ENCODE results near the gene ZNF444.
"Not testable (repeated sequence)": the region's sequence is repeated elsewhere in the genome, so short reads cannot be mapped to it uniquely, and the experiment has no call there.

DNA sequence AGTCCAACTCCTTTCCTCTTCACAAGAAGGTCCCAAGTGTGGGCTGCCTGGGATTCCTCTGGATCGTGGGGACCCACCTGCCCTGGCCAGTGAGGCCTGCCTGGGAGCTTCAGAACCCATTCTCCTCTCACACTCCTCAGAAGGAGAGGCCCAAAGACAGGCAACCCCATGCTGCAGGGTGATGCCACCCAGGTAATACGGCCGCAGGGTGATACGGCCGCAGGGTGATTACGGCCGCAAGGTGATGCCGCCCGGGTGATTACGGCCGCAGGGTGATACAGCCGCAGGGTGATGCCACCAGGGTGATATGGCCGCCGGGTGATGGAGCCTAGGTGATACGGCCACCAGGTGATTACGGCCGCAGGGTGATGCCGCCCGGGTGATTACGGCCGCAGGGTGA, 42.9 kb upstream of the ZNF444 start:
- TF ChIP-seq, protein P1, sequence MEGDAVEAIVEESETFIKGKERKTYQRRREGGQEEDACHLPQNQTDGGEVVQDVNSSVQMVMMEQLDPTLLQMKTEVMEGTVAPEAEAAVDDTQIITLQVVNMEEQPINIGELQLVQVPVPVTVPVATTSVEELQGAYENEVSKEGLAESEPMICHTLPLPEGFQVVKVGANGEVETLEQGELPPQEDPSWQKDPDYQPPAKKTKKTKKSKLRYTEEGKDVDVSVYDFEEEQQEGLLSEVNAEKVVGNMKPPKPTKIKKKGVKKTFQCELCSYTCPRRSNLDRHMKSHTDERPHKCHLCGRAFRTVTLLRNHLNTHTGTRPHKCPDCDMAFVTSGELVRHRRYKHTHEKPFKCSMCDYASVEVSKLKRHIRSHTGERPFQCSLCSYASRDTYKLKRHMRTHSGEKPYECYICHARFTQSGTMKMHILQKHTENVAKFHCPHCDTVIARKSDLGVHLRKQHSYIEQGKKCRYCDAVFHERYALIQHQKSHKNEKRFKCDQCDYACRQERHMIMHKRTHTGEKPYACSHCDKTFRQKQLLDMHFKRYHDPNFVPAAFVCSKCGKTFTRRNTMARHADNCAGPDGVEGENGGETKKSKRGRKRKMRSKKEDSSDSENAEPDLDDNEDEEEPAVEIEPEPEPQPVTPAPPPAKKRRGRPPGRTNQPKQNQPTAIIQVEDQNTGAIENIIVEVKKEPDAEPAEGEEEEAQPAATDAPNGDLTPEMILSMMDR (IDR thresholded peaks at IDR 0.05 in 2 of 3, conservative IDR thresholded peaks at IDR 0.05 in 1 of 3; ENCODE audit: borderline replicate concordance in 1 of 3, insufficient read depth in 1 of 3, low read depth in 2 of 3, low read length in 2 of 3): not testable (repeated sequence)
- TF ChIP-seq EZH2phosphoT487 (IDR thresholded peaks at IDR 0.05; ENCODE audit: borderline replicate concordance); ZFX (IDR thresholded peaks at IDR 0.05): not testable (repeated sequence)
